Activated CD8-positive, alpha-beta T cell treated with anti-CD3 and anti-CD28 coated beads for 36 hours (primary cell): ENCODE results near the gene GGPS1. TPM values are rescaled to one million over a fixed set of nuclear protein-coding genes. Genes with fewer than 3 reads are reported as not detected.

ENCODE experiments used
- ATAC-seq: fragments of 200-7000 bp; cut with Tn5 transposase; one replicate; pipeline ENCODE4 v1.10.0; 2021; ENCODE audit warnings: mild to moderate bottlenecking, moderate library complexity
- CTCF ChIA-PET: fragments of 350-600 bp; sonication (Branson Sonifier 250); formaldehyde crosslinking; loops from one replicate; lab custom pipeline; 2021; ENCODE audit warnings: antibody characterized with exemption; lab: Charles Lee
- POLR2A ChIA-PET: fragments of 350-600 bp; sonication (Branson Sonifier 250); formaldehyde crosslinking; loops from one replicate; lab custom pipeline; 2021; ENCODE audit warnings: antibody characterized with exemption; lab: Charles Lee
- DNase-seq: peaks from one replicate; pipeline ENCODE4 v3.0.0-alpha.2; 2020
- H3K27ac Mint-ChIP-seq: one replicate; pipeline ENCODE4 v1.8.0; 2021; ENCODE audit warnings: mild to moderate bottlenecking, mixed read lengths
- H3K27me3 Mint-ChIP-seq: one replicate; pipeline ENCODE4 v1.8.0; 2021; ENCODE audit warnings: mixed read lengths
- H3K36me3 Mint-ChIP-seq: one replicate; pipeline ENCODE4 v1.8.0; 2021; ENCODE audit warnings: low read depth, mixed read lengths
- H3K4me1 Mint-ChIP-seq: one replicate; pipeline ENCODE4 v1.8.0; 2021; ENCODE audit warnings: low read depth, mixed read lengths
- H3K4me3 Mint-ChIP-seq: one replicate; pipeline ENCODE4 v1.8.0; 2021; ENCODE audit warnings: mild to moderate bottlenecking, moderate library complexity, mixed read lengths
- H3K9me3 Mint-ChIP-seq: one replicate; pipeline ENCODE4 v1.8.0; 2021; ENCODE audit warnings: mixed read lengths
- CTCF ChIP-seq: fragments of 200-600 bp; IDR thresholded peaks from one replicate; pipeline ENCODE4 v1.8.0; 2022; ENCODE audit warnings: antibody characterized with exemption, mild to moderate bottlenecking
- intact Hi-C: fragments of 100-400 bp; cut with micrococcal nuclease; formaldehyde crosslinking; loops from one replicate; pipeline ENCODE4 v1.10.0; 2022
- total RNA-seq, 2 experiments: library from RNA; stranded (reverse); gene quantifications; one replicate each; pipeline ENCODE4 v1.2.3, GENCODE V29; 2021

Gene GGPS1
- total RNA-seq, 2 experiments from 2014 or later = 35.4 to 37.8 TPM

- ChIA-PET POLR2A (interaction anchor here (0.6 to 2.8 kb wide), 6 partner anchors 14 to 199 kb away, joined by 3 to 15 read pairs (median 4); no protein-coding TSS in a partner anchor), CTCF (interaction anchor here (1.0 to 2.1 kb wide), 3 partner anchors 13 to 90 kb away, joined by 3 to 5 read pairs (median 3); no protein-coding TSS in a partner anchor)
- no peak for TF ChIP-seq CTCF
- H3K9me3 Mint-ChIP-seq = no peaks in the 10 kb centered on the region
- H3K4me1 Mint-ChIP-seq = peaks cover 46% of the 10 kb centered on the region
- peak; percentile 83 for DNase-seq
- H3K27ac Mint-ChIP-seq = peak overlapping the region; percentile 94
- H3K27me3 Mint-ChIP-seq = no peaks in the 10 kb centered on the region
- H3K4me3 Mint-ChIP-seq = peak overlapping the region; percentile 98
- H3K36me3 Mint-ChIP-seq = peaks cover 31% of the 10 kb centered on the region
- intact Hi-C loops = loop anchor here (5.0 kb wide), 2 partner anchors 35 to 90 kb away; no protein-coding TSS in a partner anchor
- ATAC-seq = peak; percentile 4
Measured at GRCh38 chr1:235326719-235327558, 1.4 kb upstream of the GGPS1 start.

GRCh38 chr1:235327559-235328270 is 655 bp upstream of the GGPS1 start, which contains the start of gene ARID4B:
TSS of gene ARID4B (minus strand) at chr1:235328179. CDS start at chr1:235326919, 1,260 bp downstream.
- ChIA-PET CTCF (interaction anchor here (1.0 to 1.5 kb wide), 2 partner anchors 66 to 89 kb away, joined by 3 to 5 read pairs; no protein-coding TSS in a partner anchor), POLR2A (interaction anchor here (0.8 to 2.8 kb wide), 5 partner anchors 15 to 541 kb away, joined by 3 to 15 read pairs (median 4); no protein-coding TSS in a partner anchor)
- peak within 1 kb of the TSS; percentile 98 for H3K4me3 Mint-ChIP-seq
- no peaks in the 10 kb centered on the region for H3K9me3 Mint-ChIP-seq
- ATAC-seq = no peak
- H3K36me3 Mint-ChIP-seq = peaks cover 27% of the 10 kb centered on the region
- intact Hi-C loops = loop anchor here (2.0 to 5.0 kb wide), 4 partner anchors 35 to 199 kb away; partner anchors contain the start of gene TOMM20
- H3K4me1 Mint-ChIP-seq = peaks cover 46% of the 10 kb centered on the region
- DNase-seq = peak; percentile 70
- TF ChIP-seq CTCF = no peak
- H3K27ac Mint-ChIP-seq = peak within 1 kb of the TSS; percentile 94
- H3K27me3 Mint-ChIP-seq = no peaks in the 10 kb centered on the region

GRCh38 chr1:235329139-235329902 is 951 bp downstream of the GGPS1 start:
- TF ChIP-seq CTCF = no peak
- H3K27me3 Mint-ChIP-seq = no peaks in the 10 kb centered on the region
- H3K27ac Mint-ChIP-seq = no peak overlapping the region
- no peaks in the 10 kb centered on the region for H3K9me3 Mint-ChIP-seq
- DNase-seq = peak; percentile 72
- peaks cover 20% of the 10 kb centered on the region for H3K36me3 Mint-ChIP-seq
- CTCF ChIA-PET = interaction anchor here (0.7 to 3.1 kb wide), 11 partner anchors 15 to 90 kb away, joined by 3 to 18 read pairs (median 4); no protein-coding TSS in a partner anchor
- no peak overlapping the region for H3K4me3 Mint-ChIP-seq
- intact Hi-C loops = loop anchor here (2.0 to 5.0 kb wide), 4 partner anchors 37 to 201 kb away; partner anchors contain the start of gene TOMM20
- H3K4me1 Mint-ChIP-seq = peaks cover 45% of the 10 kb centered on the region
- peak; percentile 11 for ATAC-seq
- POLR2A ChIA-PET = interaction anchor here (0.6 to 2.8 kb wide), 5 partner anchors 13 to 471 kb away, joined by 3 to 15 read pairs (median 3); no protein-coding TSS in a partner anchor

- ChIA-PET POLR2A (interaction anchor here (1.2 to 1.5 kb wide), 2 partner anchors 12 to 36 kb away, joined by 4 read pairs; partner anchors contain the start of gene TBCE), CTCF (interaction anchor here (1.2 to 3.1 kb wide), 9 partner anchors 10 to 85 kb away, joined by 3 to 18 read pairs (median 4); no protein-coding TSS in a partner anchor)
- Mint-ChIP-seq H3K9me3 (no peaks in the 10 kb centered on the region), H3K27ac (no peak overlapping the region), H3K4me1 (peaks cover 37% of the 10 kb centered on the region), H3K4me3 (no peak overlapping the region), H3K27me3 (no peaks in the 10 kb centered on the region), H3K36me3 (peaks cover 12% of the 10 kb centered on the region)
- intact Hi-C loops = loop anchor here (5.0 kb wide), 1 partner anchor 36 kb away; the partner anchor contains the start of gene TBCE
- ATAC-seq = no peak
- TF ChIP-seq CTCF = no peak
- no peak for DNase-seq
Measured at GRCh38 chr1:235330918-235331285, 2.5 kb downstream of the GGPS1 start.
